WTC11 (cell line): ENCODE measurements around the gene COL18A1. TPM values are rescaled to one million over a fixed set of nuclear protein-coding genes. Genes with fewer than 3 reads are reported as not detected.

Experiments
- ATAC-seq: fragments of 200-7000 bp; cut with Tn5 transposase; 2 replicates; pipeline ENCODE4 v1.10.0; 2021; ENCODE audit warnings: mild to moderate bottlenecking, moderate library complexity
- CTCF ChIA-PET: fragments of 300-600 bp; sonication (Branson Sonifier 250); formaldehyde crosslinking; loops from one replicate; lab custom pipeline; 2021; ENCODE audit warnings: antibody characterized with exemption; lab: Charles Lee
- POLR2A ChIA-PET: fragments of 350-600 bp; sonication (Branson Sonifier 250); formaldehyde crosslinking; loops from one replicate; lab custom pipeline; 2021; ENCODE audit warnings: antibody characterized with exemption; lab: Charles Lee
- DNase-seq: peaks from one replicate; pipeline ENCODE4 v3.0.0; 2021; ENCODE audit warnings: low spot score
- H3K27ac Mint-ChIP-seq: 2 replicates; pipeline ENCODE4 v1.8.0; 2021; ENCODE audit warnings: mixed read lengths
- H3K27me3 Mint-ChIP-seq: 2 replicates; pipeline ENCODE4 v1.8.0; 2021; ENCODE audit warnings: low read depth, mild to moderate bottlenecking, moderate library complexity, mixed read lengths
- H3K36me3 Mint-ChIP-seq: 2 replicates; pipeline ENCODE4 v1.8.0; 2021; ENCODE audit warnings: mixed read lengths
- H3K4me1 Mint-ChIP-seq: 2 replicates; pipeline ENCODE4 v1.8.0; 2022; ENCODE audit warnings: mixed read lengths
- H3K4me3 Mint-ChIP-seq: 2 replicates; pipeline ENCODE4 v1.8.0; 2021; ENCODE audit warnings: mild to moderate bottlenecking, moderate library complexity, mixed read lengths
- H3K9me3 Mint-ChIP-seq: 2 replicates; pipeline ENCODE4 v1.8.0; 2021; ENCODE audit warnings: mixed read lengths
- EMX1 ChIP-seq: fragments of 250-450 bp; sonication (Bioruptor Pico); IDR thresholded peaks from 2 replicates; pipeline ENCODE4 v1.8.0; 2021; ENCODE audit warnings: mild to moderate bottlenecking
- ESRRA ChIP-seq: sonication (generic); formaldehyde crosslinking; IDR thresholded peaks from 2 replicates; pipeline ENCODE4 v1.8.1; 2022; ENCODE audit warnings: mild to moderate bottlenecking, missing genetic modification reagents, borderline replicate concordance
- NR3C1 ChIP-seq: sonication (generic); formaldehyde crosslinking; conservative IDR thresholded peaks from 2 replicates; pipeline ENCODE4 v1.8.1; 2023; ENCODE audit warnings: low read depth, mild to moderate bottlenecking, missing genetic modification reagents
- SP1 ChIP-seq: sonication (generic); formaldehyde crosslinking; conservative IDR thresholded peaks from 2 replicates; pipeline ENCODE4 v1.8.1; 2022; ENCODE audit warnings: missing genetic modification reagents
- TEAD4 ChIP-seq: sonication (generic); formaldehyde crosslinking; IDR thresholded peaks from 2 replicates; pipeline ENCODE4 v1.8.0; 2022; ENCODE audit warnings: mild to moderate bottlenecking, missing genetic modification reagents
- ZNF219 ChIP-seq: sonication (generic); formaldehyde crosslinking; IDR thresholded peaks from 2 replicates; pipeline ENCODE4 v1.8.0; 2023; ENCODE audit warnings: missing genetic modification reagents, mild to moderate bottlenecking, borderline replicate concordance
- ZNF396 ChIP-seq: fragments of 250-450 bp; sonication (Bioruptor Pico); IDR thresholded peaks from 2 replicates; pipeline ENCODE4 v1.8.0; 2021; ENCODE audit warnings: mild to moderate bottlenecking, moderate library complexity, borderline replicate concordance
- ZNF671 ChIP-seq: fragments of 250-450 bp; sonication (Bioruptor Pico); IDR thresholded peaks from 2 replicates; pipeline ENCODE4 v1.8.0; 2021; ENCODE audit warnings: mild to moderate bottlenecking
- total RNA-seq: library from RNA; stranded (reverse); gene quantifications from 3 replicates; pipeline ENCODE4 v1.2.3, GENCODE V29; 2021
- TF ChIP-seq, protein P1 (sequence below): sonication (generic); formaldehyde crosslinking; IDR thresholded peaks from 2 replicates; pipeline ENCODE4 v1.8.1; 2023; ENCODE audit warnings: mild to moderate bottlenecking, missing genetic modification reagents
- TF ChIP-seq, protein P2 (sequence below): sonication (generic); formaldehyde crosslinking; IDR thresholded peaks from 2 replicates; pipeline ENCODE4 v1.8.0; 2023; ENCODE audit warnings: missing genetic modification reagents, mild to moderate bottlenecking, borderline replicate concordance
- TF ChIP-seq, protein P3 (sequence below): sonication (generic); formaldehyde crosslinking; IDR thresholded peaks from 2 replicates; pipeline ENCODE4 v1.8.0; 2022; ENCODE audit warnings: mild to moderate bottlenecking, missing genetic modification reagents
- TF ChIP-seq, protein P4 (sequence below): fragments of 250-450 bp; sonication (Bioruptor Pico); IDR thresholded peaks from 2 replicates; pipeline ENCODE4 v1.9.0; 2021; ENCODE audit warnings: mild to moderate bottlenecking
- TF ChIP-seq, protein P5 (sequence below): sonication (generic); formaldehyde crosslinking; IDR thresholded peaks from 2 replicates; pipeline ENCODE4 v1.8.0; 2022; ENCODE audit warnings: mild to moderate bottlenecking, missing genetic modification reagents
- TF ChIP-seq, protein P6 (sequence below): sonication (generic); formaldehyde crosslinking; conservative IDR thresholded peaks from 2 replicates; pipeline ENCODE4 v1.8.1; 2023; ENCODE audit warnings: mild to moderate bottlenecking, low read depth, missing genetic modification reagents, moderate library complexity
- TF ChIP-seq, protein P7 (sequence below): fragments of 250-450 bp; sonication (Bioruptor Pico); IDR thresholded peaks from 2 replicates; pipeline ENCODE4 v2.1.2; 2022; ENCODE audit warnings: mild to moderate bottlenecking, moderate library complexity

Gene COL18A1
- total RNA-seq, 1 experiment from 2014 or later = 231 TPM

DNA sequence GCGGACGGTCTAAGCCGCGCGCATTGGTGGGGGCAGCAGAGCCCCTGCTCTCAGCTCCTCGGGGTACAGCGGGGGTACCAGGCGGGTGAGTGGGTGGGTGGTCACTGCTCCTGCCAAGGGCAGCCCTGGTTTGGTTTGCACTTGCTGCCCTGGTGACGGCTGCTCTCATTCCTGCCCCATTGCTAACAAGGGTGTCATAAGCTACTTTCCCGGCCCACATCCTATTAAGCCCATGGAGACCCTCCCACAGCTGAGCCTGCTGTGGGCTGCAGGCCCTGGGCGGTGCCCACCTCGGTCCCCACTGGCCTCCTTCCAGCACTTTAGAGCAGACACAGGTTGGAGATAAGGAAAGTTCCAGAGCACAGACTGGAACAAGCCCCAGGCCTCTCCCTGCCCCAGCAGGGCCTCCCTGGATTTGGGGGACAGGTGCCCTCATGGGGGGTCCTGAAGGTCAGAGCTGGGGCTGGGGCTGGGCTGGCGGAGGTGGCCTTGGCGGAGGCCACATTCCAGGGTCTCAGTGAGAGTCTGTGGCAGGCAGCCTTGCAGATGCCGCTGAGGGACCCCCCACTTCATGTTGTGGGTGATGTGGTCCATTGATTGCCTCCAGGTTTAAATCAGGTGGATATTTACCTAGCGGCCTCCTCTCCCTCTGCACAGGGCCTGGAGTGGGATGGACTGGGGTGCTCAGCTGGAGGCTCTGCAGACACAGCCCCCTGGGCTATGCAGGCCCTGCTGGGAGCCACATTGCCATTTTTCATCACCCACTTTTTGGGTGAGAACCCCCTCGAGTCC, 27.0 kb downstream of the COL18A1 start (continued):
- TF ChIP-seq SP1 (CRISPR knock-in tag) (no peak), ZNF219 (CRISPR knock-in tag) (no peak)
- TF ChIP-seq, protein P1, sequence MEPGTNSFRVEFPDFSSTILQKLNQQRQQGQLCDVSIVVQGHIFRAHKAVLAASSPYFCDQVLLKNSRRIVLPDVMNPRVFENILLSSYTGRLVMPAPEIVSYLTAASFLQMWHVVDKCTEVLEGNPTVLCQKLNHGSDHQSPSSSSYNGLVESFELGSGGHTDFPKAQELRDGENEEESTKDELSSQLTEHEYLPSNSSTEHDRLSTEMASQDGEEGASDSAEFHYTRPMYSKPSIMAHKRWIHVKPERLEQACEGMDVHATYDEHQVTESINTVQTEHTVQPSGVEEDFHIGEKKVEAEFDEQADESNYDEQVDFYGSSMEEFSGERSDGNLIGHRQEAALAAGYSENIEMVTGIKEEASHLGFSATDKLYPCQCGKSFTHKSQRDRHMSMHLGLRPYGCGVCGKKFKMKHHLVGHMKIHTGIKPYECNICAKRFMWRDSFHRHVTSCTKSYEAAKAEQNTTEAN (CRISPR knock-in tag) = no peak

DNA sequence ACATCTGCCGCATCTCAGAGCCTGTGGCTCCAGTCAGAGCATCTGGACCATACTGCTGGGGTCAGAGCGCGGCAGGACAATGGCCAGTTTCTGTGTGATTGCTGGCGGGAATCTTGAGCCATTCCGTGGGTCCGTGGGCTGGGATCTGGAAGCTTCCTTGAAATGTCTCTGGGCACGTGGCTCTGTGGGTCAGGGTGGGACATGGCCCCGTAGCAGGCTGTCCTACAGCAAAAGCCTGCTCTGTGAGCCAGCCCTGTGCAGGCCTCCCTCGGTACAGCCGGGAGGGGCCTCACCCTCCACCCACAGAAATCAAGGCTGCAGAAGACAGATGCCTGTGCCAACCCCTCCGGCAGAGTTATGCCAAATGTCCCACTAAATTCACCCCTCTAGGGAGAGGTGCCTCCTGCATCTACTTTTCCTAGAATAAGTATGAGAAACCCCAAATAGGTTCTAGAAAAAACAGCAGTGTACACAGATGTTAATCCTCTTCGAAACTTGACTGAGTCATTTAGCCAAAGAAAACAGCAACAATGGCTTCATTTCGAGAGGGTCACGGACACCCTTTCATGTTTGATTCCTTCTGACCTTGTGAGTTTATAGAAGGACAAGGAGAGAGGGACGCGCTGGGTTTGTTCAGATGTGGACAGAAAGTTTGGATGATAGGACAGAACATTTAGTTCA, 27.8 kb downstream of the COL18A1 start:
- TF ChIP-seq, protein P2, sequence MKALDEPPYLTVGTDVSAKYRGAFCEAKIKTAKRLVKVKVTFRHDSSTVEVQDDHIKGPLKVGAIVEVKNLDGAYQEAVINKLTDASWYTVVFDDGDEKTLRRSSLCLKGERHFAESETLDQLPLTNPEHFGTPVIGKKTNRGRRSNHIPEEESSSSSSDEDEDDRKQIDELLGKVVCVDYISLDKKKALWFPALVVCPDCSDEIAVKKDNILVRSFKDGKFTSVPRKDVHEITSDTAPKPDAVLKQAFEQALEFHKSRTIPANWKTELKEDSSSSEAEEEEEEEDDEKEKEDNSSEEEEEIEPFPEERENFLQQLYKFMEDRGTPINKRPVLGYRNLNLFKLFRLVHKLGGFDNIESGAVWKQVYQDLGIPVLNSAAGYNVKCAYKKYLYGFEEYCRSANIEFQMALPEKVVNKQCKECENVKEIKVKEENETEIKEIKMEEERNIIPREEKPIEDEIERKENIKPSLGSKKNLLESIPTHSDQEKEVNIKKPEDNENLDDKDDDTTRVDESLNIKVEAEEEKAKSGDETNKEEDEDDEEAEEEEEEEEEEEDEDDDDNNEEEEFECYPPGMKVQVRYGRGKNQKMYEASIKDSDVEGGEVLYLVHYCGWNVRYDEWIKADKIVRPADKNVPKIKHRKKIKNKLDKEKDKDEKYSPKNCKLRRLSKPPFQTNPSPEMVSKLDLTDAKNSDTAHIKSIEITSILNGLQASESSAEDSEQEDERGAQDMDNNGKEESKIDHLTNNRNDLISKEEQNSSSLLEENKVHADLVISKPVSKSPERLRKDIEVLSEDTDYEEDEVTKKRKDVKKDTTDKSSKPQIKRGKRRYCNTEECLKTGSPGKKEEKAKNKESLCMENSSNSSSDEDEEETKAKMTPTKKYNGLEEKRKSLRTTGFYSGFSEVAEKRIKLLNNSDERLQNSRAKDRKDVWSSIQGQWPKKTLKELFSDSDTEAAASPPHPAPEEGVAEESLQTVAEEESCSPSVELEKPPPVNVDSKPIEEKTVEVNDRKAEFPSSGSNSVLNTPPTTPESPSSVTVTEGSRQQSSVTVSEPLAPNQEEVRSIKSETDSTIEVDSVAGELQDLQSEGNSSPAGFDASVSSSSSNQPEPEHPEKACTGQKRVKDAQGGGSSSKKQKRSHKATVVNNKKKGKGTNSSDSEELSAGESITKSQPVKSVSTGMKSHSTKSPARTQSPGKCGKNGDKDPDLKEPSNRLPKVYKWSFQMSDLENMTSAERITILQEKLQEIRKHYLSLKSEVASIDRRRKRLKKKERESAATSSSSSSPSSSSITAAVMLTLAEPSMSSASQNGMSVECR (CRISPR knock-in tag) = no peak
- TF ChIP-seq ZNF671 = no peak
- TF ChIP-seq, protein P3, sequence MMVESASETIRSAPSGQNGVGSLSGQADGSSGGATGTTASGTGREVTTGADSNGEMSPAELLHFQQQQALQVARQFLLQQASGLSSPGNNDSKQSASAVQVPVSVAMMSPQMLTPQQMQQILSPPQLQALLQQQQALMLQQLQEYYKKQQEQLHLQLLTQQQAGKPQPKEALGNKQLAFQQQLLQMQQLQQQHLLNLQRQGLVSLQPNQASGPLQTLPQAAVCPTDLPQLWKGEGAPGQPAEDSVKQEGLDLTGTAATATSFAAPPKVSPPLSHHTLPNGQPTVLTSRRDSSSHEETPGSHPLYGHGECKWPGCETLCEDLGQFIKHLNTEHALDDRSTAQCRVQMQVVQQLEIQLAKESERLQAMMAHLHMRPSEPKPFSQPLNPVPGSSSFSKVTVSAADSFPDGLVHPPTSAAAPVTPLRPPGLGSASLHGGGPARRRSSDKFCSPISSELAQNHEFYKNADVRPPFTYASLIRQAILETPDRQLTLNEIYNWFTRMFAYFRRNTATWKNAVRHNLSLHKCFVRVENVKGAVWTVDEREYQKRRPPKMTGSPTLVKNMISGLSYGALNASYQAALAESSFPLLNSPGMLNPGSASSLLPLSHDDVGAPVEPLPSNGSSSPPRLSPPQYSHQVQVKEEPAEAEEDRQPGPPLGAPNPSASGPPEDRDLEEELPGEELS = no peak
- TF ChIP-seq, protein P4, sequence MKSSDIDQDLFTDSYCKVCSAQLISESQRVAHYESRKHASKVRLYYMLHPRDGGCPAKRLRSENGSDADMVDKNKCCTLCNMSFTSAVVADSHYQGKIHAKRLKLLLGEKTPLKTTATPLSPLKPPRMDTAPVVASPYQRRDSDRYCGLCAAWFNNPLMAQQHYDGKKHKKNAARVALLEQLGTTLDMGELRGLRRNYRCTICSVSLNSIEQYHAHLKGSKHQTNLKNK (CRISPR knock-in tag) = no peak
- no peak for TF ChIP-seq NR3C1
- TF ChIP-seq TEAD4 = no peak
- no peak for TF ChIP-seq EMX1 (CRISPR knock-in tag)
- TF ChIP-seq, protein P5, sequence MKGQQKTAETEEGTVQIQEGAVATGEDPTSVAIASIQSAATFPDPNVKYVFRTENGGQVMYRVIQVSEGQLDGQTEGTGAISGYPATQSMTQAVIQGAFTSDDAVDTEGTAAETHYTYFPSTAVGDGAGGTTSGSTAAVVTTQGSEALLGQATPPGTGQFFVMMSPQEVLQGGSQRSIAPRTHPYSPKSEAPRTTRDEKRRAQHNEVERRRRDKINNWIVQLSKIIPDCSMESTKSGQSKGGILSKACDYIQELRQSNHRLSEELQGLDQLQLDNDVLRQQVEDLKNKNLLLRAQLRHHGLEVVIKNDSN (CRISPR knock-in tag) = no peak
- TF ChIP-seq, protein P6, sequence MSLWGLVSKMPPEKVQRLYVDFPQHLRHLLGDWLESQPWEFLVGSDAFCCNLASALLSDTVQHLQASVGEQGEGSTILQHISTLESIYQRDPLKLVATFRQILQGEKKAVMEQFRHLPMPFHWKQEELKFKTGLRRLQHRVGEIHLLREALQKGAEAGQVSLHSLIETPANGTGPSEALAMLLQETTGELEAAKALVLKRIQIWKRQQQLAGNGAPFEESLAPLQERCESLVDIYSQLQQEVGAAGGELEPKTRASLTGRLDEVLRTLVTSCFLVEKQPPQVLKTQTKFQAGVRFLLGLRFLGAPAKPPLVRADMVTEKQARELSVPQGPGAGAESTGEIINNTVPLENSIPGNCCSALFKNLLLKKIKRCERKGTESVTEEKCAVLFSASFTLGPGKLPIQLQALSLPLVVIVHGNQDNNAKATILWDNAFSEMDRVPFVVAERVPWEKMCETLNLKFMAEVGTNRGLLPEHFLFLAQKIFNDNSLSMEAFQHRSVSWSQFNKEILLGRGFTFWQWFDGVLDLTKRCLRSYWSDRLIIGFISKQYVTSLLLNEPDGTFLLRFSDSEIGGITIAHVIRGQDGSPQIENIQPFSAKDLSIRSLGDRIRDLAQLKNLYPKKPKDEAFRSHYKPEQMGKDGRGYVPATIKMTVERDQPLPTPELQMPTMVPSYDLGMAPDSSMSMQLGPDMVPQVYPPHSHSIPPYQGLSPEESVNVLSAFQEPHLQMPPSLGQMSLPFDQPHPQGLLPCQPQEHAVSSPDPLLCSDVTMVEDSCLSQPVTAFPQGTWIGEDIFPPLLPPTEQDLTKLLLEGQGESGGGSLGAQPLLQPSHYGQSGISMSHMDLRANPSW = no peak
- TF ChIP-seq, protein P7, sequence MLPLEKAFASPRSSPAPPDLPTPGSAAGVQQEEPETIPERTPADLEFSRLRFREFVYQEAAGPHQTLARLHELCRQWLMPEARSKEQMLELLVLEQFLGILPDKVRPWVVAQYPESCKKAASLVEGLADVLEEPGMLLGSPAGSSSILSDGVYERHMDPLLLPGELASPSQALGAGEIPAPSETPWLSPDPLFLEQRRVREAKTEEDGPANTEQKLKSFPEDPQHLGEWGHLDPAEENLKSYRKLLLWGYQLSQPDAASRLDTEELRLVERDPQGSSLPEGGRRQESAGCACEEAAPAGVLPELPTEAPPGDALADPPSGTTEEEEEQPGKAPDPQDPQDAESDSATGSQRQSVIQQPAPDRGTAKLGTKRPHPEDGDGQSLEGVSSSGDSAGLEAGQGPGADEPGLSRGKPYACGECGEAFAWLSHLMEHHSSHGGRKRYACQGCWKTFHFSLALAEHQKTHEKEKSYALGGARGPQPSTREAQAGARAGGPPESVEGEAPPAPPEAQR (CRISPR knock-in tag) = no peak
- TF ChIP-seq ESRRA (CRISPR knock-in tag) = no peak
- TF ChIP-seq ZNF396 (CRISPR knock-in tag) = no peak
- Mint-ChIP-seq H3K27me3 (no peaks in the 10 kb centered on the region), H3K27ac (peak overlapping the region; percentile 48), H3K4me3 (no peak overlapping the region), H3K9me3 (no peaks in the 10 kb centered on the region), H3K4me1 (peaks cover 67% of the 10 kb centered on the region), H3K36me3 (peaks cover 2% of the 10 kb centered on the region; the same call in 1 of the 2 replicates)
- DNase-seq (no peak), ATAC-seq (no peak)
- ChIA-PET CTCF (interaction anchor here (1.3 to 1.4 kb wide), 2 partner anchors 16 to 25 kb away, joined by 3 to 5 read pairs; no protein-coding TSS in a partner anchor), POLR2A (no interaction called here)
